Right ventricle myocardium superior (tissue), 1 donor: Measurements from ENCODE around the gene MTARC1. TPM values are rescaled to one million over a fixed set of nuclear protein-coding genes. Genes with fewer than 3 reads are reported as not detected.

ENCODE experiments used
- ATAC-seq: fragments of 200-7000 bp; cut with Tn5 transposase; one replicate; pipeline ENCODE4 v1.9.1; 2020; ENCODE audit warnings: mild to moderate bottlenecking; ENCODE audit not compliant: poor library complexity
- DNase-seq: peaks from one replicate; pipeline ENCODE4 v3.0.0-alpha.2; 2020
- intact Hi-C: fragments of 100-400 bp; cut with DNase I; formaldehyde crosslinking; loops from one replicate; pipeline ENCODE4 v1.11.2; 2022
- total RNA-seq: library from RNA; stranded (reverse); fragmentation: NEBNext Ultra II Directional; extraction: Animal tissue kit (Norgen Biotek cat#: 25700); gene quantifications from one replicate; pipeline ENCODE4 v1.2.1, GENCODE V29; 2021
- donor health status: DM: no; HTN: yes; CAD: no; lungs with severe emphysema.

Gene MTARC1
- total RNA-seq, 1 donor from 2014 or later: 6.9 TPM

DNA sequence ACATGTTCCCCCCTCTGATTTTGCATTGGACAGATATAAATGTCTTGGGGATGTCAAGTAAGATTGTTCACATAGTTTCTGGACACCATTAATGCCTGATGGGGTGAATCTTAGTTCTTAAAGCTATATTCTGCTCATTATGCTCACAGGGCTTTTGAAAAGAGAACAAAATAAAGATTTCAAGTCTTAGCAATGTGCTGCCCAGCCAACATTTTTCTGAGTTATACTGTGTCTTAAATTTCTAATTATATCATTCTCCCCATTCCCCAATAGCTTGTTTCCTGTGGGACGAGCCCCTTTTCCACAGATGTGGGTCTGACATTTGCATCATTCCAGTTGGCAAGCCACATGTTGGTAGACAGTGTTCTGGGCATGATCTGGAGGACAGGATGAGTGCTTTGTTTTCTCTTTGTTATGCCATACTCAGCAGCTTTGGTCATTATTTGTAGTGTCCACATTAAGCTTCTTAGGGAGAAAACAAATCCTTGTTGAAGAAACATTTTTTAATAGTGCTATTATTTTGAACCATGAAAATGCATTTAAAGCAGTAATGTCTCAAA, 32.8 kb downstream of the MTARC1 start:
- no peak for ATAC-seq
- intact Hi-C loops: no loop called here

DNA sequence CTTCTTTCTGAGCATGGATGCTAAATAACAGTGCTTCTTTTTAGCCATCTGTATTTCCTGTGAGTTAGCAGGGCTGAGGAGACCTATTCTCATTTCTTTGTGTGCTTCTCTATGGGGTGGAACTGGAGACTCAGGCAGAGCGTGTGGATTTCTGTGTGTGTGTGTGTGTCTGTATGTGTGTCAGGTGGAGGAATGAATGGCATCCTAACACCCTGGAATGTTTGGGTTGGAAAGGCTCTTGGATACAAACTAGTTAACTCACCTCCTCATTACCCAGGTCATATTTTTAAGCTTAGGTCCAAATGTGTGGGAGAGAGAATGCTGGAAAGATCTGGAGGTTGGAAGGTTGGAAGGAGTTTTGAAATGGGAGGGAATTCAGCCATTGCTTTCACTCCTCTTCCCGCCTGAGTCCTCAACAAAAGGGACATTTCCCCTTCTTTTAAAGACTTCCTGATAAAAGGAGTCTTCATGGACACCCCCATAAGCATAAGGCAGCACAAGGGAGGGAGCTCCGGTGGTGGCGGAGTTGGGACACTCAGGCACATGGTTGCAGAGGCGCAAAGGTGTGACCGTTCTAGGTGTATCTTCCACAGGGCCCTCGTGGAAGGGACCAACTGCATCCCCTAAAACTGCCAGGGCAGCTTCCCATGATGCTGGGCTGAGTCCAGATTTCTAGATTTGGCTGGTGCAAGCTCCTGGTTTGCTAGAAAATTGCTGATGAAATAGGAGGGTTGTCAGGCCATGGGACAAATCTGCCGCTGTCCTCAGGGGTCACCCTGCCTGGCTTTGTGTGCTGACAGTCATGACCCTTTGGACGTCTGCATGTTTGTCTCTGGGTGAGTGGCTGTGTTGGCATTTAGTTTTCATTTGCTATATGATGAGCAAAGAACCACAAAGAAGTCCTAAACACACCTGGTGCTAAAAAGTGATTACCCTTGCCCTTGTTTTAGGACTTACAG, 37.6 kb downstream of the MTARC1 start:
- intact Hi-C loops: no loop called here
- no peak for ATAC-seq
- DNase-seq: no peak

More for the DNA sequence above, 32.8 kb downstream of the MTARC1 start:
- no peak for DNase-seq

DNA sequence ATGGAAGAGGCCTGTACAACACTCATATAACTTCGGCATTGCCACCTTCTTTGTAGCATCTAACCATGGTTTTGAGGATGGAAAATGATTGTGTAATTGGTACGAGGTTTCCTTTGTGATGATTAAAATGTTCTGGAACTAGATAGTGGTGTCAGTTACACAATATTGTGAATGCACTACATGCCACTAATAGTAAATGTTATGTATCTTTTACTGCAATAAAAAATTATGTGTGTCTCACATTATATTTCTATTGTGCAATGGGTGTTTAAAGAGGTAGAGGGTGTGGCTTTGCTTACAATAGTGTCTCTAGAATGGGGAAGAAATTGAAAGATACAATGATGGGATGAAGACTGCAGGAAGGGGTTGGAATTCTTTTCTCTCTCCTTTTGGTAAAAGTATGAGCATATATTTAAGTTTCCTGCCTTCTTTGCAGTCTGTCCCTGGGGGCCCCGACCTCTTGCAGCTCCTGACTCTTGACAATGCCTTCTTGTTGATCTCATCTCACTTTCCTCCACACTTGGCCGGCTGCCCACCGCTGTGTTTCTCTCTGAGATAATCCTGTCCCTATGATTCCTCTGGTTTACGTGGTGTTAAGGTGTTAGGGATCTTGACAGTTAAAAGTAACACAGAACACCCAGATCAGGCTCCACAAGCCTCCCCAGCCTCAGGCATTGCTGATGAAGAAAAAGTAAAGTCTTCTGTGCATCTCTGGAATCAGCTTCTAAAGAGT, 39.3 kb downstream of the MTARC1 start:
- intact Hi-C loops: no loop called here
- peak; percentile 52 for DNase-seq
- ATAC-seq: no peak

- intact Hi-C loops: no loop called here
- no peak for DNase-seq
- no peak for ATAC-seq
These were observed 40.0 kb downstream of the MTARC1 start for GRCh38 chr1:220826729-220827128.

GRCh38 chr1:220827445-220828178, 40.9 kb downstream of the MTARC1 start:
- no peak for DNase-seq
- intact Hi-C loops: no loop called here
- ATAC-seq: no peak

DNA sequence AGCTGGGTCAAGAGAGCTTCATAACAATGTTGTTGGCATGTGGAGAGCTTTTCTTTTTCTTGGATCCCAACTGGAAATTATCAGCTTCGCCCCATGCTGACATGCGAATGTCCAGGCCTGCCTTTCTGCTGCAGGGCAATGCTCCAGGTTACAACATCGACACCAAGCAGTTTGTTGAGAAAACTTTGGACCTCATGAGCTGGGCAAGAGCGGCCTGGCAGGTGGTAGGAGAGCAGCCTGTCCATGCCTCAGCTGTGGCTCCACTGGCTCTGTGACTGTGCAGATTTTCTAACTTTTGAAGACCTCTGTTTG, 41.4 kb downstream of the MTARC1 start:
- intact Hi-C loops: no loop called here
- DNase-seq (peak; percentile 59), ATAC-seq (peak; percentile 62)

DNA sequence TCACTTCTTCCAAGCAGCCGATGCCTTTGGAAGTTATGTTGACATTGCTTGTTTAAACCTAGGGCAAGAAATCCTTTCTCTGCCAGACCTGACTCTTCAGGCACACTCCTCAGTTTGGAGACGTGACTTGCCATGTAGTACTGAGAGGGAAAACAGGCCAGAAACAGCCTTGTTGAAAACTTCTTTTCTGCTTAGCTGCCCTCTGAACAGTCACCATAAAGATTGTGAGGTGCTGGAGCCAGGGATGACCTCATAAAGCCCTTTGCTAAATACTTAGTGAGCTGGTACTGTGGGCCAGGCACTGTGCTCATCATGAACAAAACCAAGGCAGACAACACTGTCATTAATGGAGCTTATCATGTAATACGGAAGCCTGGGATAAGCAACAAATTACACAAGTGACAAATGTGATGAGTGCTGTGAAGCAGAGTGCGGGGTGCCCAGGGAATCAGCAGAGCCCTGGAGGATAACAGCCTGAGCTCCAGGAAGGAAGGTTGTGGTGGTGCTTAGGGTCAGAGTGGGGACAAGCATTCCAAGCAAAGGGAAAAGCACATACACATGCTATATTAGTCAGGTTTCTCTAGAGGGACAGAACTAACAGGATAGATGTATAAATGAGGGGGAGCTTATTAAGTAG, 42.4 kb downstream of the MTARC1 start:
- ATAC-seq (peak; percentile 53), DNase-seq (no peak)
- intact Hi-C loops: no loop called here

DNA sequence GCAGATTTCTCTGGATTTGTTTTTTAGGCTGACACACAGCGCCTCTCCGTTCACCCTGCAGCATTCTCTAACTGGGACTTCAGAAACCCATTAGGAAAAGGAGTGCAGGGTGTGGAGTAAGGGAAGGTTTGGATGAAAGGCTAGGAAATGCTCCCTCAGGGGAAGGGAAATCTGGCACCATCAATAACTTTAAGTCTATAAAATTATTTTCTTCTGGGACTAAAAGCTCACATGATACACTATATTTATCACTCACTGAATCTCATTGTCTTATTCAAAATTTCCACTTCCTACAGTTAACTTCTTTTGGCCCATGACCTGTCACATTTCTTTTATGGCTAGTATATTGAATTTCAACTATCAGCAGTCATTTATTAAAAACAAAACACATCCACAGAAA, 46.7 kb downstream of the MTARC1 start:
- intact Hi-C loops: no loop called here
- ATAC-seq: no peak
- DNase-seq: no peak

DNA sequence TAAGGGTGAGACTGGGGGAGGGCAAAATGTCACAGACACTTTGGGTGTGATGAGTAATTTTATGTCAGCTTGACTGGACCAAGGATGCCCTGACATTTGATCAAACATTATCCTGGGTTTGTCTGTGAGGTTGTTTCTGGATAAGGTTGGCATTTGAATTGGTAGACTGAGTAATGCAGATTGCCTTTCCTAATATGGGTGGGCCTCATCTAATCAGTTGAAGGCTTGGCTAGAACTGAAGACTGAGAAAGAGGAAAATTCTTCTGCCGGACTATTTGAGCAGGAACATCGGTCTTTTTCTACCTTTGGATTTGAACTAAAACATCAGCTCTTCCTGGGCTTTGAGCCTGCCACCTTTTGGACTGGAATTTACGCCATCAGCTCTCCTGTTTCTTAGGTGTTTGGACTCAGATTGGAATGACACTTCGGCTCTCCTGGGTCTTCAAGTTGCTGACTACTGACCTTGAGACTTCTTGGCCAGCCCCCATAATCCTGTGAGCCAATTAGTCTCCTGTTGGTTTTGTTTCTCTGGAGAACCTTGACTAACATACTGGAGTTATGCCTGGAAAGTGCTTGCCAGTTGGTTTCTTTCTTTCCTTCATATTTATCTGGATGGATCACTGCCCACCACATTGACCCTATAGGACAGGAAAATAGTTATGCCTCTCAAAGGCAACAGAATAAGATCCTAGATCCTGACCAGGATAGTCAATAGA, 47.6 kb downstream of the MTARC1 start:
- DNase-seq: no peak
- ATAC-seq: no peak
- intact Hi-C loops: no loop called here

Other genes starting within 250 kb of the MTARC1 start
- gene C1orf115, start 96.5 kb upstream of the MTARC1 start, total RNA-seq: 21.0 TPM
- gene MTARC2, start 38.6 kb upstream of the MTARC1 start, total RNA-seq: 23.2 TPM
- 5.6 TPM for gene HLX, start 92.5 kb downstream of the MTARC1 start, total RNA-seq